Measurements from ENCODE around the gene LRRC4B.

GRCh38 chr19:50534478-50534877, 33.8 kb downstream of the LRRC4B start:
- TF ChIP-seq POLR2A (IDR thresholded peaks at IDR 0.05): no peak
- TF ChIP-seq, protein P1, sequence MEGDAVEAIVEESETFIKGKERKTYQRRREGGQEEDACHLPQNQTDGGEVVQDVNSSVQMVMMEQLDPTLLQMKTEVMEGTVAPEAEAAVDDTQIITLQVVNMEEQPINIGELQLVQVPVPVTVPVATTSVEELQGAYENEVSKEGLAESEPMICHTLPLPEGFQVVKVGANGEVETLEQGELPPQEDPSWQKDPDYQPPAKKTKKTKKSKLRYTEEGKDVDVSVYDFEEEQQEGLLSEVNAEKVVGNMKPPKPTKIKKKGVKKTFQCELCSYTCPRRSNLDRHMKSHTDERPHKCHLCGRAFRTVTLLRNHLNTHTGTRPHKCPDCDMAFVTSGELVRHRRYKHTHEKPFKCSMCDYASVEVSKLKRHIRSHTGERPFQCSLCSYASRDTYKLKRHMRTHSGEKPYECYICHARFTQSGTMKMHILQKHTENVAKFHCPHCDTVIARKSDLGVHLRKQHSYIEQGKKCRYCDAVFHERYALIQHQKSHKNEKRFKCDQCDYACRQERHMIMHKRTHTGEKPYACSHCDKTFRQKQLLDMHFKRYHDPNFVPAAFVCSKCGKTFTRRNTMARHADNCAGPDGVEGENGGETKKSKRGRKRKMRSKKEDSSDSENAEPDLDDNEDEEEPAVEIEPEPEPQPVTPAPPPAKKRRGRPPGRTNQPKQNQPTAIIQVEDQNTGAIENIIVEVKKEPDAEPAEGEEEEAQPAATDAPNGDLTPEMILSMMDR (IDR thresholded peaks at IDR 0.05): no peak
